Testis (tissue), 2 donors: Measurements from ENCODE around the gene VASN.

Experiments used
- POLR2A ChIP-seq: fragments of 450-650 bp; IDR thresholded peaks from one replicate; pipeline ENCODE4 v1.6.1; 2017; ENCODE audit warnings: antibody characterized with exemption, mild to moderate bottlenecking, moderate library complexity
- TF ChIP-seq, protein P1 (sequence below), 3 experiments: fragments of 450-650 bp in 2 of 3; fragments of 200-600 bp in 1 of 3; sonication (generic) in 1 of 3; IDR thresholded peaks; one replicate each; pipeline ENCODE4 v1.5.1; 2016 to 2019; ENCODE audit warnings: antibody characterized with exemption in 3 of 3, mild to moderate bottlenecking in 2 of 3, moderate library complexity in 1 of 3

DNA sequence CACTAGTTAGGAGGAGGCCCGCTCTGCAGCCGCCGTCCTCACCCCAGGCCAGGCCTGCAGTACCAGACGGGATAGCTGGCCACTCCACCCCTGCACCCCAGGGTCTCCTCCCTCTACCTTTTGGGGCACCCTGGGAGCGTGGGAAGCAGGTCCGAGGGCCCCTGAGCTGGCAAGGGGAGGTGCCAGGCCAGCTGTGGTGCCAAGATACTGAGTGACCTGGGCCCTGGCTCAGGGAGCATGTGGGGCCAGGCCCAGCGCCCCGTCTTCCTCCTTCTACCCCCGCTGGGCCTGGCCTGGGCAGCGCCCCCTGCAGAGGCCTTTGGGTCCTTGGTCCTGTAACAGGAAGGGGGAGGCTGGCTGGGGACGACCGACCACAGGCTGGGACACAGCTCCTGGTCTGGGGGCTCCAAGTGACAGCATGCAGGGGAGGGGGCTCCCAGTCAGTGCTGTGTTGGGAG lies 33.5 kb upstream of the VASN start:
- TF ChIP-seq, protein P1, sequence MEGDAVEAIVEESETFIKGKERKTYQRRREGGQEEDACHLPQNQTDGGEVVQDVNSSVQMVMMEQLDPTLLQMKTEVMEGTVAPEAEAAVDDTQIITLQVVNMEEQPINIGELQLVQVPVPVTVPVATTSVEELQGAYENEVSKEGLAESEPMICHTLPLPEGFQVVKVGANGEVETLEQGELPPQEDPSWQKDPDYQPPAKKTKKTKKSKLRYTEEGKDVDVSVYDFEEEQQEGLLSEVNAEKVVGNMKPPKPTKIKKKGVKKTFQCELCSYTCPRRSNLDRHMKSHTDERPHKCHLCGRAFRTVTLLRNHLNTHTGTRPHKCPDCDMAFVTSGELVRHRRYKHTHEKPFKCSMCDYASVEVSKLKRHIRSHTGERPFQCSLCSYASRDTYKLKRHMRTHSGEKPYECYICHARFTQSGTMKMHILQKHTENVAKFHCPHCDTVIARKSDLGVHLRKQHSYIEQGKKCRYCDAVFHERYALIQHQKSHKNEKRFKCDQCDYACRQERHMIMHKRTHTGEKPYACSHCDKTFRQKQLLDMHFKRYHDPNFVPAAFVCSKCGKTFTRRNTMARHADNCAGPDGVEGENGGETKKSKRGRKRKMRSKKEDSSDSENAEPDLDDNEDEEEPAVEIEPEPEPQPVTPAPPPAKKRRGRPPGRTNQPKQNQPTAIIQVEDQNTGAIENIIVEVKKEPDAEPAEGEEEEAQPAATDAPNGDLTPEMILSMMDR (IDR thresholded peaks at IDR 0.05): no peak
- TF ChIP-seq POLR2A: no peak
